OCI-LY1 (cell line): ENCODE results near the gene ADGRF1.

ENCODE experiments used
- H2AFZ ChIP-seq: fragments of 200-600 bp; sonication (generic), shearing (Covaris generic); 2 replicates; pipeline ENCODE4 v1.6.0; 2014; ENCODE audit warnings: antibody characterized with exemption, mild to moderate bottlenecking, low read length
- H3F3A ChIP-seq: fragments of 200-600 bp; sonication (generic), shearing (Covaris generic); 2 replicates; pipeline ENCODE4 v1.6.0; 2014; ENCODE audit warnings: mild to moderate bottlenecking, antibody characterized with exemption, low read length, moderate library complexity; ENCODE audit not compliant: insufficient read depth
- H3K27ac ChIP-seq: fragments of 200-600 bp; sonication (generic); 2 replicates; pipeline ENCODE4 v1.5.1; 2014; ENCODE audit warnings: low read length, mixed run types, mild to moderate bottlenecking, low read depth; ENCODE audit not compliant: poor library complexity, severe bottlenecking
- H3K27me3 ChIP-seq: fragments of 200-600 bp; sonication (generic); 2 replicates; pipeline ENCODE4 v1.6.0; 2014; ENCODE audit warnings: antibody characterized with exemption, mild to moderate bottlenecking, low read length, moderate library complexity; ENCODE audit not compliant: insufficient read depth
- H3K36me3 ChIP-seq: fragments of 200-600 bp; sonication (generic); 2 replicates; pipeline ENCODE4 v1.6.1; 2014; ENCODE audit warnings: mild to moderate bottlenecking, antibody characterized with exemption, low read length, moderate library complexity, mixed read lengths; ENCODE audit not compliant: insufficient read depth
- H3K4me1 ChIP-seq: fragments of 200-600 bp; sonication (generic); 2 replicates; pipeline ENCODE4 v1.5.1; 2014; ENCODE audit warnings: mild to moderate bottlenecking, low read length, moderate library complexity; ENCODE audit not compliant: insufficient read depth, severe bottlenecking
- H3K4me2 ChIP-seq: fragments of 200-600 bp; sonication (generic), shearing (Covaris generic); 2 replicates; pipeline ENCODE4 v1.6.1; 2014; ENCODE audit warnings: low read length
- H3K4me3 ChIP-seq: fragments of 200-600 bp; sonication (generic); 2 replicates; pipeline ENCODE4 v1.5.1; 2014; ENCODE audit warnings: low read length, low read depth, mild to moderate bottlenecking, mixed read lengths; ENCODE audit not compliant: poor library complexity, severe bottlenecking
- H3K79me2 ChIP-seq: fragments of 200-600 bp; shearing (Covaris generic); 2 replicates; pipeline ENCODE4 v1.6.1; 2016; ENCODE audit warnings: mixed run types, low read length, mixed read lengths; ENCODE audit not compliant: insufficient read depth
- H3K9ac ChIP-seq: fragments of 200-600 bp; sonication (generic), shearing (Covaris generic); 2 replicates; pipeline ENCODE4 v1.6.1; 2014; ENCODE audit warnings: mild to moderate bottlenecking, low read length, mixed read lengths
- H3K9me2 ChIP-seq: fragments of 200-600 bp; sonication (generic), shearing (Covaris generic); 2 replicates; pipeline ENCODE4 v1.6.1; 2014; ENCODE audit warnings: low read depth, mild to moderate bottlenecking, low read length, mixed read lengths
- H3K9me3 ChIP-seq: fragments of 200-600 bp; shearing (Covaris generic); 2 replicates; pipeline ENCODE4 v1.6.1; 2014; ENCODE audit warnings: low read length, mixed read lengths
- H4K20me1 ChIP-seq: fragments of 200-600 bp; sonication (generic), shearing (Covaris generic); 2 replicates; pipeline ENCODE4 v1.6.0; 2016; ENCODE audit warnings: mild to moderate bottlenecking, low read length; ENCODE audit not compliant: insufficient read depth
- CTCF ChIP-seq: fragments of 200-600 bp; sonication (generic), shearing (Covaris generic); IDR thresholded peaks from 2 replicates; pipeline ENCODE4 v1.5.1; 2017; ENCODE audit warnings: mild to moderate bottlenecking, antibody characterized with exemption, low read length, moderate library complexity, mixed read lengths
- EZH2 ChIP-seq: fragments of 200-600 bp; sonication (generic), shearing (Covaris generic); IDR thresholded peaks from 2 replicates; pipeline ENCODE4 v1.8.0; 2017; ENCODE audit warnings: borderline replicate concordance, mixed run types, mild to moderate bottlenecking, antibody characterized with exemption, low read length, moderate library complexity, mixed read lengths

ADGRF1 gene

DNA sequence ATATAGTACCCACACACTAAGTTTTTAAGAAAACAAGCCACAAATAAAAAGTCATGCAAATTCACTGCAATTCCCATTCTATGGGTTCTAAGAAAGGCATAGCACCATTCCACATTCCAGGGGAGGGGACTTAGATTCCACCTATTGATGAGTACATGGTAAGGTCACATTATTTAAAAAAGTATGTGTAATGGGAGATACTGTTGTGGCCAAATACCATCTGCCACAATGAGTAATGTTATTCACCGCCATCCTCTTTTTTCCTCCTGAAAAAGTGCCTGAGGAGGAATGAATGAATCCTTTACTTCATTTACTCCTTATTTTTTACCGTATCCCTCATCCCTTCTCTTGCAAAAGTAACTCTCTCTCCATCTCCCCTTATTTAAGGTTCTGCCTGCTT is 27.0 kb upstream of the ADGRF1 start:
- Histone ChIP-seq H3K27me3 (no peaks in the 10 kb centered on the region), H3K4me1 (no peaks in the 10 kb centered on the region), H4K20me1 (no peaks in the 10 kb centered on the region), H3F3A (no peaks in the 10 kb centered on the region), H3K4me2 (no peak overlapping the region), H3K9ac (no peak overlapping the region), H3K79me2 (no peaks in the 10 kb centered on the region), H3K9me3 (no peaks in the 10 kb centered on the region), H3K36me3 (no peaks in the 10 kb centered on the region), H3K27ac (no peak overlapping the region), H3K9me2 (no peaks in the 10 kb centered on the region), H3K4me3 (no peak overlapping the region), H2AFZ (no peak overlapping the region)
- no peak for TF ChIP-seq EZH2
- no peak for TF ChIP-seq CTCF

GRCh38 chr6:47066418-47066817 is 24.3 kb upstream of the ADGRF1 start:
- no peaks in the 10 kb centered on the region for H4K20me1 ChIP-seq
- H3F3A ChIP-seq: no peaks in the 10 kb centered on the region
- no peaks in the 10 kb centered on the region for H3K9me2 ChIP-seq
- no peaks in the 10 kb centered on the region for H3K4me1 ChIP-seq
- H3K27ac ChIP-seq: no peak overlapping the region
- no peak for TF ChIP-seq EZH2
- TF ChIP-seq CTCF: no peak
- H3K9ac ChIP-seq: no peak overlapping the region
- H3K27me3 ChIP-seq: no peaks in the 10 kb centered on the region
- no peak overlapping the region for H2AFZ ChIP-seq
- H3K36me3 ChIP-seq: no peaks in the 10 kb centered on the region
- H3K4me3 ChIP-seq: no peak overlapping the region
- H3K79me2 ChIP-seq: no peaks in the 10 kb centered on the region
- no peaks in the 10 kb centered on the region for H3K9me3 ChIP-seq
- H3K4me2 ChIP-seq: no peak overlapping the region

DNA sequence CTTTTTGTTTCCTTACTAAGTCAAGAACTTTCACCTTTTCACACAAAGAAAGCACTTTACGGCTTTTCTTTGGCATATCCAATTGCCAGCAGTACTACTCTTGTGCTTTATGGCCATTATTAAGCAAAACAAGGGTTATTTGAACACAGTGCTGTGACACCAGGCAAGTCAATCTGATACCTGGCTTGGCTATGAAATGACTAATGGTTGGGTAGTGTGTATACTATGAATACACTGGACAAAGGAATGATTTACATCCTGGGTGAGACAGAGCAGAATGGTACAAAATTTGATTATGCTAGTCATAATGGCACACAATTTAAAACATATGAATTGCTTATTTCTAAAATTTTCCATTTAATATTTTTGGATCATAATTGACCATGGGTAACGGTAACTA is 22.1 kb upstream of the ADGRF1 start:
- Histone ChIP-seq H3K9me2 (no peaks in the 10 kb centered on the region), H3K4me3 (no peak overlapping the region), H3K27ac (no peak overlapping the region), H3F3A (no peaks in the 10 kb centered on the region), H3K4me2 (no peak overlapping the region), H4K20me1 (no peaks in the 10 kb centered on the region), H3K9me3 (no peaks in the 10 kb centered on the region), H3K27me3 (no peaks in the 10 kb centered on the region), H3K79me2 (no peaks in the 10 kb centered on the region), H3K9ac (no peak overlapping the region), H3K4me1 (no peaks in the 10 kb centered on the region), H3K36me3 (no peaks in the 10 kb centered on the region), H2AFZ (no peak overlapping the region)
- no peak for TF ChIP-seq CTCF
- TF ChIP-seq EZH2: no peak
